Prostate gland (tissue), 2 donors: ENCODE results near the gene WWOX.

Experiments used
- CTCF ChIP-seq, 4 experiments: fragments of 200-600 bp in 2 of 4; fragments of 450-650 bp in 2 of 4; sonication (generic) in 2 of 4; IDR thresholded peaks; 1 replicate in 3 of 4; 2 replicates in 1 of 4; pipeline ENCODE4 v1.5.1; 2016 to 2019; ENCODE audit warnings: antibody characterized with exemption in 4 of 4, mild to moderate bottlenecking in 2 of 4, moderate library complexity in 2 of 4
- POLR2AphosphoS5 ChIP-seq: sonication (generic); formaldehyde crosslinking; IDR thresholded peaks from one replicate; pipeline ENCODE4 v1.6.1; 2017; ENCODE audit warnings: antibody characterized with exemption

DNA sequence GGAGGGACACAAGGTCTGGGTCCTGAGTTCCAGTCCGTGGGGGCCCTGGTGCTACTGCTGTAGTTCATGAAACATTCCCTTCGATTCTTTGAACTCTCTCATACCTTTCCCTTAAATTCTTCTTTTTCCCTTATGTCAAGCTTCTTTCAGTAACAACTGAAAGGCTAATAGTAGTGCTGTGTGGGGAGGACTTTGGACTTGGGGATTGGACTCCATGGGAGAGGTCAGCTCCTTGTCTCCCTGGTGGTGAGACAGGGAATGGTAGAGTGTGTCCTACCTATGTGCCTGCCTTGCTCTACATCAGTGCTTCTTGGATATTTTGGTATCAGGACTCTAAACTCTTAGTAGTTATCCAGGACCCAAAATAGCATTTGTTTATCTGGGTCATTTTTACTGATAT lies 628.1 kb downstream of the WWOX start:
- TF ChIP-seq POLR2AphosphoS5: no peak
- no peak for TF ChIP-seq CTCF (IDR thresholded peaks at IDR 0.05)
